Measurements from ENCODE around the gene ADGRD1. TPM values are rescaled to one million over a fixed set of nuclear protein-coding genes. Genes with fewer than 3 reads are reported as not detected.

ADGRD1 gene
- total RNA-seq, 1 donor from 2014 or later: 1.7 TPM

GRCh38 chr12:130971925-130972585, 18.3 kb downstream of the ADGRD1 start:
- Mint-ChIP-seq H3K36me3 (ENCODE audit: low read depth, unreplicated experiment) (no peaks in the 10 kb centered on the region), H3K4me1 (ENCODE audit: unreplicated experiment) (no peaks in the 10 kb centered on the region), H3K27me3 (ENCODE audit: unreplicated experiment) (no peaks in the 10 kb centered on the region), H3K9me3 (ENCODE audit: unreplicated experiment) (no peaks in the 10 kb centered on the region), H3K4me3 (ENCODE audit: unreplicated experiment) (no peak overlapping the region), H3K27ac (ENCODE audit: unreplicated experiment) (no peak overlapping the region)
- no peak for DNase-seq (ENCODE audit: low spot score)
- TF ChIP-seq CTCF (IDR thresholded peaks at IDR 0.05; ENCODE audit: unreplicated experiment): no peak

GRCh38 chr12:130972586-130972950, 18.9 kb downstream of the ADGRD1 start:
- DNase-seq (ENCODE audit: low spot score): no peak
- Mint-ChIP-seq H3K4me1 (ENCODE audit: unreplicated experiment) (no peaks in the 10 kb centered on the region), H3K4me3 (ENCODE audit: unreplicated experiment) (no peak overlapping the region), H3K27ac (ENCODE audit: unreplicated experiment) (no peak overlapping the region), H3K36me3 (ENCODE audit: low read depth, unreplicated experiment) (no peaks in the 10 kb centered on the region), H3K27me3 (ENCODE audit: unreplicated experiment) (no peaks in the 10 kb centered on the region), H3K9me3 (ENCODE audit: unreplicated experiment) (no peaks in the 10 kb centered on the region)
- TF ChIP-seq CTCF (IDR thresholded peaks at IDR 0.05; ENCODE audit: unreplicated experiment): no peak

- TF ChIP-seq CTCF (IDR thresholded peaks at IDR 0.05; ENCODE audit: unreplicated experiment): no peak
- Mint-ChIP-seq H3K27me3 (ENCODE audit: unreplicated experiment) (no peaks in the 10 kb centered on the region), H3K4me1 (ENCODE audit: unreplicated experiment) (no peaks in the 10 kb centered on the region), H3K9me3 (ENCODE audit: unreplicated experiment) (no peaks in the 10 kb centered on the region), H3K36me3 (ENCODE audit: low read depth, unreplicated experiment) (no peaks in the 10 kb centered on the region), H3K27ac (ENCODE audit: unreplicated experiment) (no peak overlapping the region), H3K4me3 (ENCODE audit: unreplicated experiment) (no peak overlapping the region)
- DNase-seq (ENCODE audit: low spot score): no peak
These were observed 19.4 kb downstream of the ADGRD1 start for GRCh38 chr12:130973109-130973508.

GRCh38 chr12:130973906-130974305, 20.2 kb downstream of the ADGRD1 start:
- no peaks in the 10 kb centered on the region for H3K36me3 Mint-ChIP-seq (ENCODE audit: low read depth, unreplicated experiment)
- no peaks in the 10 kb centered on the region for H3K9me3 Mint-ChIP-seq (ENCODE audit: unreplicated experiment)
- H3K27me3 Mint-ChIP-seq (ENCODE audit: unreplicated experiment): no peaks in the 10 kb centered on the region
- no peak for TF ChIP-seq CTCF (IDR thresholded peaks at IDR 0.05; ENCODE audit: unreplicated experiment)
- no peaks in the 10 kb centered on the region for H3K4me1 Mint-ChIP-seq (ENCODE audit: unreplicated experiment)
- no peak overlapping the region for H3K27ac Mint-ChIP-seq (ENCODE audit: unreplicated experiment)
- no peak for DNase-seq (ENCODE audit: low spot score)
- no peak overlapping the region for H3K4me3 Mint-ChIP-seq (ENCODE audit: unreplicated experiment)

GRCh38 chr12:130975116-130975515, 21.4 kb downstream of the ADGRD1 start:
- H3K4me1 Mint-ChIP-seq (ENCODE audit: unreplicated experiment): no peaks in the 10 kb centered on the region
- TF ChIP-seq CTCF (IDR thresholded peaks at IDR 0.05; ENCODE audit: unreplicated experiment): no peak

More at GRCh38 chr12:130975116-130975515, 21.4 kb downstream of the ADGRD1 start:
- H3K27me3 Mint-ChIP-seq (ENCODE audit: unreplicated experiment): no peaks in the 10 kb centered on the region
- H3K36me3 Mint-ChIP-seq (ENCODE audit: low read depth, unreplicated experiment): no peaks in the 10 kb centered on the region
- no peak overlapping the region for H3K4me3 Mint-ChIP-seq (ENCODE audit: unreplicated experiment)
- no peak for DNase-seq (ENCODE audit: low spot score)
- H3K27ac Mint-ChIP-seq (ENCODE audit: unreplicated experiment): no peak overlapping the region
- no peaks in the 10 kb centered on the region for H3K9me3 Mint-ChIP-seq (ENCODE audit: unreplicated experiment)

Measured in endothelial cell (in vitro differentiated cells).